GM19463 (cell line): ENCODE measurements around the gene KDM2B.

Source experiments
- ATAC-seq: cut with Tn5 transposase; IDR thresholded peaks from one replicate; pipeline ENCODE4 v1.9.1; 2021; ENCODE audit warnings: mild to moderate bottlenecking, moderate library complexity; ENCODE audit not compliant: unreplicated experiment

KDM2B gene

DNA sequence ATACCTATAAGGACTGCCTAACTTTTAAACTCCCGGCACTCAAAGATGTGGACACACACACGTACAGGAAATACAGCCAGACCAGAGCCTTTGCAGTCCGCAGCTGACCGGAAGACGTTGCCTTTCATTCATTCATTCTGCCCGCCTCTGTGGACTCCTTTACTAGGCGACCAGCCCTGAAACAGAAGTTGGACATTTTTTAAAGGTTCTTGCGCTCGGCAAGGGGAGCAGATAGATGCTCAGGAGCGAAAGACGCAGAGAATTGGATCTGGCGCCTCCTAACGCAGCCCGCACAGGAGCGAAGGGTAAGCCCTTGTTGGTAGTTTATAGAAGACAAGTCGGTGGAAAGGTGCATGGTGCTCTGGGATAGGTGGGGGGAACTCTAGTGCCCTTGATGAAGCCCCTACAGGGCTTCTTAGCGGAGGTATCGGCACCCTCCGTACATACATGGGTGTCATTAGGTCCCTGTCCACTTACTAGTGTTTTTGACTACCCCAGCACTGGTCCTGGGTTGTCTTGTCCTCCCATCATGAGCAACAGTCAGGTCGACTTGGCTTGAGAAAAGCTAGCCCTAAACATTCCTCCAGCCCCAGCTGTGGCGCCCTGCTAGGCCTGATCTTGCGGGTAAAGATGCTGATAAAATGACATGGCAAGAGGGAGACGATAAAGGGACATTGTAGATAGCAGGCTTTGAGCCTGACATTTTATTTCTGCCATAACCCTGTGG, at the start of gene KDM2B:
TSS of gene KDM2B (minus strand) at position 65 of the 727 bp plus-strand sequence. CDS start 112 bp downstream, outside the sequence.
- ATAC-seq = no peak

DNA sequence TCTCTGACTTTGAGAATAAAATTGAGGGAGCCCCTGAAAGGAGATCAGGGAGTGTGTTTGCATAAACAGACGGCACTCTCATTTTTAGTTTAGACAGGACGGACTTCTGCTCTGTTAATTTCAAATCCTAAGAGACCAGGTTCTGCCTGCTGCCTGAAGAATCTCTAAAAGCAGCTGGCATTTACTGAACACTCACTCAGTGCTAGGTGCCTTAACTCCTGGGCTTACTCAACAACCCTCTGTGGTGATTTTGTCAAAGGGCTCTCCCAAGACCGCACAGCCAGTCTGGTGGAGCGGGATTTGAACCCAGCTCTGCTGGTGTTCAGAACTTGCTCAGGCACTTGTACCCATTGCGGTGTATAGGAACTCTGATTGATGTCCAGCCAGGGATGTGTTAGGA, 47.7 kb upstream of the KDM2B start:
- no peak for ATAC-seq

DNA sequence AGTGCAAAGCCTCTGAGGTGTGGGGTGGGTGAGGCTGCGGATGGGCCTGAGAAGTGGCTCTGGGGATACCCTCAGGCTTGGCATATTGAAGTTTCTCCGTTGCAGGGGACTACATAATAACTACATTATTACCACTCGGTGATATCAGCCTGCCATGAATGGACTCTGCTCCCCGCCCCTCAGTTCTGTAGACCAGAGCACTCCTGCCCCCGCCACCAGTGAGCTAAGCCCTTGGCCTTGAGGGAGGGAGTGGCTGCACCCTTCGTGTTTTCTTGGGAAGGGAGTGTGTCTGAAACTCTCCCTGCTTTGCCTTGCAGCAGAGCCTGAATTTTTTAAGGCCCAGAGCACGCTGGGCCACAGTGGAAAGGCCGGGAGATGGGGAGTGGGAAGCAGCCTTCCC, 47.2 kb upstream of the KDM2B start:
- no peak for ATAC-seq

DNA sequence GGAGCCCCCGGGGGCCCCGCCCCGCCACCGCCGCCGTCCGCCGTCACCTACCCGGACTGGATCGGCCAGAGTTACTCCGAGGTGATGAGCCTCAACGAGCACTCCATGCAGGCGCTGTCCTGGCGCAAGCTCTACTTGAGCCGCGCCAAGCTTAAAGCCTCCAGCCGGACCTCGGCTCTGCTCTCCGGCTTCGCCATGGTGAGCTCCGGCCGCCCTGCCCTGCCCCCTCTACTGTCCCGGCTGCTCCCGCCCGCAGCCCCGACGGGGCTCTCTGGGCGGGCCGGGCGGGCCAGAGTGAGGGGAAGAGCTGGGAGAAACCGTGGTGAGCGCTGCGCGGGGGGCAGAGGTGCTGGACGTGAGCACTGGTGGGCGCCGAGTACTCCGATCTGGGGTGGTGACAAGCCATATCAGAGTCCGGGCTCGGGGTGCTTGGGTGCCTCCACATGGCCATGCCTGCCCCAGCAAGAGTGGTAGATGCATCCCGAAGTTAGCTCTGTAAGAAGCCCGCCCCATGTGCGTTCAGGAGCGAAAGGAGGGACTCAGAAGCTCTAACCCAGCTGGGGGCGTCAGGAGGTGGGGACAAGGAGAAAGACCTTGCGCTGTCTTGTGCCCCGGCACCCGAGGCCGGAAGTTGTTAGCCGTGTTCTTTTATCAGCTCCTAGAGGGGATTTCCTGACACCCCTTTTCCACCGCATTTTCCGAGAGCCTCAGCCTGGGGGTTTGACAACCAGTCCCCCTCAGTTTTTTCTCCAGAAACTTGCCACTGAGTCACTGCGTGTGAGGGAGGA, 46.2 kb upstream of the KDM2B start:
- ATAC-seq = peak; percentile 24

DNA sequence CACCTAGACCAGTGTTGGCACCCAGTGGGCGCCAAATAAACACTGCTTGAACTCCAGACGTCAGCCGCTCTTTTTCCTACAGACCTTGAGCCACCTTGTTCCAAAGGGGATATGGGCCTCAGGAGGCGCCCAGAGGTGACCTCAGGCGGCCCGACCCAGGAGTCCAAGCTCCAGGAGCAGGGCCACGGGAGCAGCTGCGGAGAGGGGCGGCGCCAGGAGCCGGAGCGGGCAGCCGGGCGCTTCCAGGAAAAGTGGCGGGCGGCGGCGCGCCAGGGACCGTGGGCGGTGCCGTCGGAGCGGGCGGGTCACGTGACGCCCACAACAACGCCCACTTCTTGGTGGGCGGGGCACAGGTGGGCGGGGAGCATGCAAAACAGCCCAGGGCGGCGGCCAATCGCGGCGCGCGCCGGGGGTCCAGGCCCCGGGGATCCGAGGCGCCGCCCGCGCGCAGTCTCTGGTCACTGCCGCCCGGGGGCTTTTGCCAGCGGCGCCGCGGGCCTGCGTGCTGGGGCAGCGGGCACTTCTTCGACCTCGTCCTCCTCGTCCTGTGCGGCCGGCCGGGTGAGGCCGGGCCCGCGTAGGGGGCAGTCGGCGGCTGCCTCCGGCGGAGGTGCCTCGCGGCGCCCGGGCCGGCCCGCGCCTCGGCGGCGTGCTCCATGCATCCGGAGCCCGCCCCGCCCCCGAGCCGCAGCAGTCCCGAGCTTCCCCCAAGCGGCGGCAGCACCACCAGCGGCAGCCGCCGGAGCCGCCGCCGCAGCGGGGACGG, 45.4 kb upstream of the KDM2B start, which contains the start of gene ORAI1:
TSS of gene ORAI1 (plus strand) at position 444 of the 766 bp plus-strand sequence.
- ATAC-seq = peak; percentile 67

DNA sequence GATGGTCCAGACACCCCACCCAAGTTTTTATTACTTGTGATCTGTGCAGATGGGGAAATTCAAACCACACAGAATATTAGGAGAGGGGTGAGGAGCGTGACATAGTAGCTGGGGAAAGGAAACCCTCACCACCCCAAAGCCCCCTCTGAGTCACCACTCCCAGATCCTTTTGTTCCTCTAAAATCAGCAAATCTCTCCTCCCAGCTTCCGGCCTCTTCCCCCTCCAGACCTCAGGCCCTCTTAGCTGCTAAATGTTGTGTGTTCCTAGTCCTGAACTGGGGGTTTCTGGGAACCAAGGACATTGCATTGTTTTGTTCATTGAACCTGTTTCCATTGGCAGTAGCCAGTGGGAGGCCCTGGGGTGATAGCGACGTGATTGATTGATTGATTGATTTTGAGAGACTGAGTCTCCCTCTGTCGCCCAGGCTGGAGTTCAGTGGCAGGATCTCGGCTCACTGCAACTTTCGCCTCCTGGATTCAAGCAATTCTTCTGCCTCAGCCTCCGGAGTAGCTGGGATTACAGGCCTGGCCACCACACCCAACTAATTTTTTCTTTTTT, 39.6 kb upstream of the KDM2B start:
- ATAC-seq = no peak

DNA sequence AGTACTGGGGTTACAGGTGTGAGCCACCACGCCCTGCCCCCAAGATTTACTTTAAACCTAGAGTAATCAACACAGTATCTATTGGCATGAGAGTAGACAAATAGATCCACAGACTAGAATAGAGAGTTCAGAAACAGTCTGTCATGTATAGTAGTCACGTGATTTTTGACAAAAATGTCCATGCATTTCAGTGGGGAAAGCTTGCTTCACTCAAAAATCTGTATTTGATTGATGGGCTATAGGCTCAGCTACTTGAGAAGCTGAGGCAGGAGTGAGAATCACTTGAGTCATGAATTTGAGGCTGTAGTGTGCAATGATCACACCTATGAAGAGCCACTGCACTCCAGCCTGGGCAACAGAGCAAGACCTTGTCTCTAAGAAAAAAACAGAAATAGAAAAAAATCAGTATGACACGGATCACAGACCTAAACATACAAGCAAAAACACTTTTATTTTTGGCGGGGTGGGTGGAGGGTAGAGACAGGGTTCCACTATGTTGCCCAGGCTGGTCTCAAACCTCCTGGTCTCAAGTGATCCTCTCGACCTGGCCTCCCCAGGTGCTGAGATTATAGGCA, 37.9 kb upstream of the KDM2B start:
- ATAC-seq = no peak

DNA sequence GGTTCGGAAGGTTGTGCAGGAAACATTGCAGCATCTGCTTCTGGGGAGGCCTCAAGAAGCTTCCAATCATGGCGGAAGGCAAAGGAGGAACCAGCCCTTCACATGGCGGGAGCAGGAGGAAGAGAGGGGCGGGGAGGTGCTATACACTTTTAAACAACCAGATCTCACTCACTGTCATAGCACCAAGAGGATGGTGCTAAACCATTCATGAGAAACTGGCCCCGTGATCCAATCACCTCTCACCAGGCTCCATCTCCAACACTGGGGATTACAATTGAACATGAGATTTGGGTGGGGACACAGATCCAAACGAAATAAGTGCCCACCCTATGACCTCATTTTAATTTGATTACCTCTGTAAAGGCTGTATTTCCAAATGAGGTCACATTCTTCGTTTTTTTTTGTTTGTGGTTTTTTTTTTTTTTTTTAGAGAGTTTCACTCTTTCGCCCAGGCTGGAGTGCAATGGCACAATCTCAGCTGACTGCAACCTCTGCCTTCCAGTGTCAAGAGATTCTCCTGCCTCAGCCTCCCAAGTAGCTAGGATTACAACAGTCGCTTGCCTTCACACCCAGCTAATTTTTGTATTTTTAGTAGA, 34.1 kb upstream of the KDM2B start:
- ATAC-seq = no peak

DNA sequence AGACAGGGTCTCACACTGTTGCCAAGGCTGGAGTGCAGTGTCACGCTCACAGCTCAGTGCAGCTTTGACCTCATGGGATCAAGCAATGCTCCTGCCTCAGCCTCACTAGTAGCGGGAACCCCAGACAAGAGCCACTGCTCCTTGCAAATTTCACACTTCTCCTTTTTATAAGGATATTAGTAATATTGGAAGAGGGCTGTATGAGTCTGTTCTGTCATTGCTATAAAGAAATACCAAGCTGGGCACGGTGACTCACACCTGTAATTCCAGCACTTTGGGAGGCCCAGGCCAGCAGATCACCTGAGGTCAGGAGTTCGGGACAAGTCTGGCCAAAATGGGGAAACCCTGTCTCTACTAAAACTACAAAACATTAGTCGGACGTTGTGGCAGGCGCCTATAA, 32.6 kb upstream of the KDM2B start:
- no peak for ATAC-seq

DNA sequence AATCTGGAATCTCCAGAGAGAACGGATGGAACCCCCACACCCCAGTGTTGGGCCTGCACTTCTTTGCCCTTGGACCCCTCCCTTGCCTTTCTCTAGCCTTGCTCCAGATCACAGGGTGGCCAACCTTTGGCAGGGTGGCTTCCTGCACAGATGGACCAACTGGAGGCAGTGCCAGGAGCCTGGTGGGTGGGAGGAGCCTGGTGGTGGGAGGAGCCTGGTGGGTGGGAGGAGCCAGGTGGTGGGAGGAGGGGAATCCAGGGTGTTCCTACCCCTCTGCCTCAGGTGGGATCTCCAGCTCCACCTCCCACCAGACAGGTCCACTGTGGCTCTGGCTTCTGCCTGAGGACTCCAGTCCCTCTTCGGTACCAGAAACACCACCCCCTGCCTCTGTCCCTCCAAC, 30.5 kb upstream of the KDM2B start:
- ATAC-seq = no peak

DNA sequence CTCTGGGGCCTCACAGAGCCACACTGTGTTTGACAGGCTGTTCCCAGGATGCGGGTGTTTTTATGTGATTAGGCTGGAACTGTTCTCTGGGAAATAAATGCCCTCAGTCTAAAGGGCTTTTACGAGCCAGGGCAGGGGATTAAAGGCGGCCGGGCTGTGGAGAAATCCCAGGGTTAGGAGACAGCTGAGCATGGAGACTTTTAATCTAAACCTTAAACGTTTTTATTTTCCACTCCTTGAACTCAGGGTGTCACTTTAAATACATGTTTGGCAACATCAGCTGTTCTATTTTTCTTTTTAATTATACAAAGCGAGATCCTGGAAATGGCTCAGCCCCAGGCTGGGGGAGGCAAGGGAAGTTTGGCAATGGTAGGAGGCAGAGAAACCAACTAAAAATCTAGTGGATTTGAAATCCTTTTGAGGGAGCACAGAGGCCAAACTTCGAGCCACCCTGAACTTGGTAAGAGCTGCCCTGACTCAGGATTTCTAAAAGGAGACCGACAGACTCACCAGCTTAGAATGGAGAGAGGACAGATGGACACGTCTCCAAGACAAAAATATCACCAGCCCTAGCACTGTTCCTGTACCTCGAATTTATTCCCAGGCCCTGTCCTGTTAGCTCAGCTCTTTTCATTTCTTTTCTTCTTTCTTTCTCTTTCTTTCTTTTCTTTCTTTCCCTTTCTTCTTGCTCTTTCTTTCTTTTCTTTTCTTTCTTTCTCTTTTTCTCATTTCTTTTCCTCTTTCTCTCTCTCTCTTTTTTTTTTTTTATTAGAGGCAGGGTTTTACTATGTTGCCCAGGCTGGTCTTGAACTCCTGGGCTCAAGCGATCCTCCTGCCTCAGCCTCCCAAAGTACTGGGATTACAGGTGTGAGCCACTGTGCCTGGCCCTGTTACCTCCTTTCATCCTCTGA, 29.7 kb upstream of the KDM2B start:
- ATAC-seq = no peak

DNA sequence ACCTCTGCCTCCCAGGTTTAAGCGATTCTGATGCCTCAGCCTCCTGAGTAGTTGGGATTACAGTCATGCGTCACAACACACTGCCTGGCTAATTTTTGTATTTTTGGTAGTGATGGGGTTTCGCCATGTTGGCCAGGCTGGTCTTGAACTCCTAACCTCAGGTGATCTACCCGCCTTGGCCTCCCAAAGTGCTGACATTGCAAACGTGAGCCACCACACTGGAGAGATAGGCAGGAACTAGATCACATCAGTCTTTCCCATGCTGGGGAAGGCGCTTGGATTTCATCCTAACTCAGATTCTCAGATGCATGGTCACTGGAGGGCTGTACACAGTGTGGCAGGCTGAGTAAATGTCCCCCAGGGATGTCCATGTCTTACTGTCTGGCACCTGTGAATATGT, 27.5 kb upstream of the KDM2B start:
- ATAC-seq = no peak

DNA sequence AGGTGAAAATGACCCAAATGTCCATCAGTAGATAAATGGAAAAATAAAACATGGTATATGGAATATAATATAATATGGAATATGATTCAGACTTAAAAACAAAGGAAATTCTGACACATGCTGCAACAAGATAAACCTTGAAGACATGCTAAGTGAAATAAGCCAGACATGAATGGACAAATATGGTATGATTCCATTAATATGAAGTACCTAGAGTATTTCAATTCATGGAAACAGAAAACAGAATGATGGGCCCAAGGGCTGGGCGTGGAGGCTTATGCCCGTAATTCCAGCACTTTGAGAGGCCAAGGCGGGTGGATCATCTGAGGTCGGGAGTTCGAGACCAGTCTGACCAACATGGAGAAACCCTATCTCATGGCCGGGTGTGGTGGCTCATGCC, 22.8 kb upstream of the KDM2B start:
- ATAC-seq = no peak

DNA sequence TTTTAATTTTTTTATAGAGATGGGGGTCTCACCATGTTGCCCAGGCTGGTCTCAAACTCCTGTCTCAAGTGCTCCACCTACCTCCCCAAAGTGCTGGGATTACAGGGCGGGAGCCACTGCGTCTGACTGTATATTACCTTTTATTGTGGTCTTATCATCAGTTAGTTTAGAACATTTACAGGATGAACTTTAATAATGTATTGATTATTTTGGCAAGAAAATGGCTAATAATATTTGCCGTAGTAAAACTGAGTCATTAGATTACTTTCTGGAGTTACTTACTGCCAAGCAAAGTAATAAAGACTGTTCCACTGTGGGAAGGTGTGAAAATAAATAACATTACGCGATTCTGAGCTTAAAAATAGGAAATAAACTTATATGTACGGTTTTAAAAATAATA, 21.9 kb upstream of the KDM2B start:
- no peak for ATAC-seq

DNA sequence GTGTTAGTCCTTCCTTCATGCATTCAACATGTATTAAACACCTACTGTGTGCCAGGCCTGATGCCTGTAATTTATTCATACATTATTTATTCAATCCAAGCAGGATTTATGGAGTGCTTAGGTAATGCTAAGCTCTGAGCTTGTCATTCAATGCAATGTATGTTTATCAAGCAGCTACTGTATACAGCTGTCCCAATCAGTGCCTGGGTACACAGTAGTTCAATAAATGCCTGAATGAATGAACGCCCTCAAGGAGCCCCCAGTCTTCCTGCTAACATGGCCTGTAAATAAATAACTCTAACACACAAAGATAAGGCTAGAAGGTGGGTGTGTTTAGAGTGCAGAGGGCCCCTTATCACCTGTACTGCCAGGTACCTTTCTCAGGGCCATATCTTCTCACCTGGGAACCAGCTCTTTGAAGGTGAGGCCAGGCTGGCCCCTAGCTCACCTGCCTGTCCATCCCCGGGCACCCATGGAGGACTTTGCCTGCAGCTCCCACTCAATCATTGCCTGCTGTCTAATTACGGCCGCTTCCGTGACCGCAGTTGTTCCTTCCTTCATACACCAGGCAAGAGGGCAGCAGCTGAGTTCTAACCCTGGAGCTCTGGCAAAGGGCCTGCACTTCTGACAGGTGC, 20.0 kb upstream of the KDM2B start:
- ATAC-seq = no peak

DNA sequence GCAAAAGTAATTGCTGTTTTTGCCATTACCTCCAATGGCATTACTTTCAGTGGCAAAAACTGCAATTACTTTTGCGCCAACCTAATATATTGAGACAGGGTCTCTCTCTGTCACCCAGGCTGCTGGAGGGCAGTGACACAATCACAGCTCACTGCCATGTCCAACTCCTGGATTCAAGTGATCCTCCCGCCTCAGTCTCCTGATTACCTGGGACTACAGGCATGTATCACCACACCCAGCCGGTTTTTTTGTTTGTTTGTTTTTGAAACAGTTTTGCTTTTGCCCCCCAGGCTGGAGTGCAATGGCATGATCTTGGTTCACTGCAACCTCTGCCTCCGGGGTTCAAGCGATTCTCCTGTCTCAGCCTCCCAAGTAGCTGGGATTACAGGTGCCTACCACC, 15.7 kb upstream of the KDM2B start:
- ATAC-seq = no peak

DNA sequence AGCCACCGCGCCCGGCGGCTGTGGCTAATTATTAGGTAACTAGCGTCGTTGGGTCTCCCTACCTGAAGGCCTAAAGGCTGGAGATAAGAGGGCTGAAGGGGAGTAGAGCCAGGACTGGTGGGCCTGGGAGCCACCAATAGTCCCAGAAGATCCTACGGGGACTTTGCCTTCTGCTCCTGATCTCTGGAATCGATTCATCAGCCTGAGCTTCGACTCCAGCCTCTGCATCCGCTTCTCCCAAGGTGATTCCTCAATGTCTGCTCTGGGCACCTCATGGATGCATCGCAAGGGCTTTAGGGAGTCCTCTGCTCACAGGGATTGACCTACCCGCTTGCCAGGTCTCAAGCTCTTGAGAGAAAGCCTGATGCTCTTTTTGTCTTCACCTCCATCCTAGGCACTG, 14.7 kb upstream of the KDM2B start:
- ATAC-seq = no peak

DNA sequence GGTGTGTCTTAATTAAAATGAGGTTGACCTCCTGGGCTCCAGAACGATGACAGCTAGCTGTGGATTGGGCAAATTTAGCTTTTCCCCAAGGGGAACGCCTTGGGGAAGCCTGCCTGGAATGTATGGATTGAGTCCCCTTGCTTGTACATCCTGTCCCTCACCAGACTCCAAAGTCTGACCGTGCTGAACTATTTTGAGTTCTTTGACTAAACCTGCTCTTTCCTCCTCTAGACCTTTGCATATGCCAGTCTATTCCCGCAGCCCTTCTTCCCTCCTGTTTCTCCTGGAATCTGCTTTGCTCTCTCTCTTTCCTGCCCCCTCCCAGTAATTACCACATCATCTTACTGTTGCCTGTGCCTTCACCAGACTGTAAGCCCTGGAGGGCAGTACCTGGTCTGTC, 11.5 kb upstream of the KDM2B start:
- ATAC-seq = no peak
